Activated CD4-positive, alpha-beta T cell treated with anti-CD3 and anti-CD28 coated beads, Interleukin-2, Interleukin-4, amounts not matched to agents 100 ng/mL and 50 ng/mL, durations not matched to agents 16 hours and 8 hours (primary cell): Measurements from ENCODE around the gene PARVA.

Experiments used
- DNase-seq: peaks from one replicate; pipeline ENCODE4 v3.0.0-alpha.2; 2020; ENCODE audit warnings: low spot score

PARVA gene

DNA sequence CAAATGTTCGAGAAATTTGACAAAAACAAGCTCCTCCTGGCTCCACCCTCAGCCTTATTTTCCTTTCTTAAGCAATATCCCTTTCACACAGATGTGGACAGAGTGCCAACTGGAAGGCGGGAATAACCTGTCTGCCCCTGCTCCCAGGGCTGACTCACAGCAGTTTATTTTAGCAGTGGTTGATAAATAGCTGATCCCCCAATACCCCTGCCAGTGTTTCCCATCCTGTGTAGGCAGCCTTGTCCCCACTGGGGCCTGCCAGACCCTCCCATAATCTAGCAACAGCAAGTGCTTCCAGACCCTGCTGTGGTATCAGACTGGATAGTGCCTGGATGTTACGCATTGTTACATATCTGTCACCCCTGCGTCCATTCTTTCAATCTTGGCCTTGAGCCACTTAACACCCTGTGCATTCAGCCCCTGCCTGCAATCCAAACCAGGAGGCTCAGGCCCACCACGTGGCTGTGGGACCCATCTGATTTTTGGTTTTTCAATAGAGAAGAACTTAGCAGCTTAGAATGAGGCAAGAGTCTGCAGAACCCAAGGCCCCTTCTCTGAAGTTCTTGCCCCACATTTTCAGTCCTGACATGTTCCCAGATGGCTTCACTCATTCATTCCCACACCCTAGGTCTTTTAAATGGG is 53.7 kb downstream of the PARVA start:
- no peak for DNase-seq

GRCh38 chr11:12432507-12432906 is 55.1 kb downstream of the PARVA start:
- DNase-seq: no peak

DNA sequence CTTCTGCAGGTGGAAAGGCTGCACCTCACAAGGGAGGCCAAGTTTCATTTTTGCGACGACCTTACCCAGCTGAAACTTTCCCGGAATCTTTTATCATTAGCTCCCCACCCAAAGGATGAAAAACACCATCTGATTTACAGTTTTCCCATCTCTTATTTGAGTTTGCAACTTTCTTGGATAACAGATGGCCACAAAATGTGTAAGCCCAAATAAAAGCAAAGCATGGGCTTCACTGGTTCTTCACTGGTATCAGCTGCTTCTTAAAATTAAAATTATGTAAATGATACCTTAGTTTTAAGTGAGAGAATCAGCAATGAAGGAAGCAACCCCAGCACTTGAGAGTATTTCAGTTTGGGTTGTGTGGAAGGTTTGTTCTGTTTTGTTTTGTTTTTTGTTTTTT is 55.8 kb downstream of the PARVA start:
- DNase-seq: no peak

- DNase-seq: no peak
These were observed 56.4 kb downstream of the PARVA start for GRCh38 chr11:12433571-12434324.

DNA sequence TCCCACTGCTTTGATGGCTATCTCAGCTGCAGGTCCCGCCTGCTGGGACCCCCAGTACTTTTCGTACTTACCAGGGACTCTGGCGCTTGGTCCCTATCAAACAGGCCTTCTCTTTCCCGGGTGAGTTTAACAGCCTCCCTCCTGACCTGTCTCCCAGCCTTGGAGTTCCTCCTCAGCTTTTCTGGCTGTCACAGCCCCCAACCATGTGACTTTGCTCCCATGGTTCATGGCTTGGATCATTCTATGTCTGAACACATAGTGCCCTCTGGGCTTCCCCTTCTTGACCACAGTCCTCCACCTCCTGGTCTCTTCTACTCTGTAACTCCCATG is 56.9 kb downstream of the PARVA start:
- DNase-seq: no peak

DNA sequence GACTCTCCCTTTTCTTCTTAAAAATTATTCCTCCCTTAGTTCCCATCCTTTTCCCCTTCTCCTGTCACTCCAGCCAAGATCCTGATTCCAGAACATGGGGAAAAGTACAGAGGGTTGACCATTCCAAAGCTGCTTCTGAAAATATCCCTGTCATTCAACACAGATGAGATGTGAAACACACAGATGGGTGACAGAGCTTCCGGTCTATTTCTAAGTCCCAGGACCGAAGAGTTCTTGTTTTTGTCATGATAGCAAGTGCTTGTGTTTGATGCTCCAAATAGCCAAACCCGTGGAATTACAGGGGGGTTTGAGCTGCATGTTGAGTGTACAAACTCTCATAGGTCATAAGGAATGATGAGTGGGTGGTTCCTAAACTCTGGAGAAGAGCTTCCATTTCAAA is 57.9 kb downstream of the PARVA start:
- no peak for DNase-seq

DNA sequence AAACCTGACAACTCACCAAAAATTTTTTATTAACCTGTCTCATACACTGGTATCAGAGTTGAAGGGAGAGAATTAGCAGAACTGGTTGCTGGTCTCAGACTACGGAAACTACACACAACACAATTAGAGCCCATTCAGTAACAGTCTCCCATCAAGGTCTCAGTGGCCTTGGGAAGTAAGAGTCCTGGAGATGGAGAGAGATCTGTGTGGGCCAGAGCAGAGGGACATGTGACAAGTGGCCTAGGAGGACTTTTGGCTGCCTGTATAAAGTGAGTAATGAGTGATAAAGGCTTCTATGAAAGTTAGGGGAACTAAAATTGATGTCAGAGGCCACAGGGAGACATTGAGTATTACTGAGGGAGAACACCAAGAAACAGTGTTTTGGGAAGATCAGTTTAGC is 58.9 kb downstream of the PARVA start:
- no peak for DNase-seq

- DNase-seq: no peak
These were observed 60.9 kb downstream of the PARVA start for GRCh38 chr11:12438291-12438690.

GRCh38 chr11:12439615-12440014 is 62.2 kb downstream of the PARVA start:
- DNase-seq: no peak

- DNase-seq: no peak
These were observed 63.2 kb downstream of the PARVA start for GRCh38 chr11:12440565-12440964.

DNA sequence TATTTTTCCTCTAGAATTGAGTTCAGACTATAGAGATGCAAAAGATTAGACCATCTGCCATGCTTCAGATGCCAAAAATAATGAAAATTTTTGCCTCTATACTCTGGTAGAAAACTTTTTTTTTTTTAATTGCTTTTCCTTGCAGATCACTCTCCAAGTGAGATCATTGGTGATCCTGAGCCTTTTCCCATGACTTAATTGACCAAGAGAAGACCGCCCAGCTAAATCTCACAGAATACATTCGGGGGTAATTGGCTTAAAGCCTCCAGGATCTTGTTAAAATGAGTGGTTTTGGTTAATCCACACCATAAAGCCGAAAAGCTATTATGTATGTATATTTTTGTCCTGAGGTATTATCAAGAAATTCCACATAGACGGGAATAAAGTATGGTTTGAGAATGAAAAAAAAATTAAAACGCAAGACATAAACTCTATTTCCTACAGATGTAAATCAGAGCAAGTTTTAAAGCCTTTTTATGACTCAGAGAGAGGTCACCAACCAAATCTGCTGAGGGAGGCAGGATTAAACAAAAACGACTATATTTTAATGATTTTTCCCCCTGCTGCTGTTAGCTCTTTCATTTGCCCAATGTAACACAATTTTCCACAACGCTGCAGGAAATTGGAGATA is 64.0 kb downstream of the PARVA start:
- no peak for DNase-seq

DNA sequence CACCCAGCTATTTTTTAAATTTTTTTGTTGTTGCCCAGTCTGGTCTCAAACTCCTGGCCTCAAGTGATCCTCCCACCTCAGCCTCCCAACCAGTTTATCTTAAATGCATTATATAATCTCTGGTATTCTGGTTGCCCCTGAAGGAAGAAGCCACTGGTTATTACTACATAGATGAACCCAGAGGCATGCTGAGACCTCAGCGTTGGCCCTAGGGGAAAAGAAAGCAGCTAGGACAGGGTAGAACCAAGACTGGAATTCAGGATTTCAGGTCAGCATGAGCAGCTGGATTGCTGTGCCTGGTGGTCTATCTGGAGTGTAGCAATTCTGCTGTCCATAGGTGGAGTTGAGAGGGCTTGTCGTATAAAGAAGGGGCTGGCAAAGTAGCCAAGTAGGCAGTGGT is 67.2 kb downstream of the PARVA start:
- DNase-seq: no peak

- DNase-seq: no peak
These were observed 67.6 kb downstream of the PARVA start for GRCh38 chr11:12445001-12445400.

GRCh38 chr11:12446863-12447262 is 69.5 kb downstream of the PARVA start:
- no peak for DNase-seq

DNA sequence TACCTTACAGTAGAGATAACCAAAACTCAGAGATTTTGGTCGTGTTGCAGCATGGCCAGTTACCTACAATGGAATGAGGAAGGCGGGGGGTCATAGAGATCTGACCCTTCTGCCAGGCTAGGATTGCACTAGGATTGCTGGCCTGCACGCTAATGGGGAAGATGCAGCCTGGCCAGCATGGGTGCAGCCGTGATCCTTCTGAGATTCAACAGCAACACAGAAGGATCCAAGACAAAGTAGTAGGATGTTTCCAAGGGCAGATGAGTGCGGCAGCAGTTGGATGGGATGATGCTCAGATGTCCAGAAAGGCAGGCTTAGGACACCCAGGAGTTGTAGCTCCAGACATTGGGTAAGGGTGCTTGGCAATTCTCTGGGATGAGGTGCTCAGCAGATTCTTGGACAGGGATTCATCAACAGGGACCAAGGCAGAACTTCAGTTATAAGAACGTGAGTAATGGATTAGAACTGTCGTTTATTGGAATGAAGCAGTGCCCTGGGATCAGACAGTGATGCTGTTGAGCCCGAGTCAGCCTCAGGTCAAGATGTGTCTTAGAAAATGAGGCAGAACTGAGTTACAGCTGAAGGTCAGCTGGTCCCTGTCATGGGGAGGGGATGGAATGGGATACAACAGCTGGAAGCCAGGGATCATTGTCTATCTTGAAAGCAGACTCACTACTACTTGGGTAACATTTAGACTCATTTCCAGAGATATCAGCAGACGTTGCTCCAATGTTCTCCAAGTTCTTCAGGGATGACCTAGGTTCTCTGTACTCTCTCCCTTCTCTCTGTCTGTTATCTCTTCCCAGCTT is 71.0 kb downstream of the PARVA start:
- no peak for DNase-seq

GRCh38 chr11:12449961-12450715 is 72.8 kb downstream of the PARVA start:
- DNase-seq: no peak

GRCh38 chr11:12451179-12451814 is 73.9 kb downstream of the PARVA start:
- no peak for DNase-seq

DNA sequence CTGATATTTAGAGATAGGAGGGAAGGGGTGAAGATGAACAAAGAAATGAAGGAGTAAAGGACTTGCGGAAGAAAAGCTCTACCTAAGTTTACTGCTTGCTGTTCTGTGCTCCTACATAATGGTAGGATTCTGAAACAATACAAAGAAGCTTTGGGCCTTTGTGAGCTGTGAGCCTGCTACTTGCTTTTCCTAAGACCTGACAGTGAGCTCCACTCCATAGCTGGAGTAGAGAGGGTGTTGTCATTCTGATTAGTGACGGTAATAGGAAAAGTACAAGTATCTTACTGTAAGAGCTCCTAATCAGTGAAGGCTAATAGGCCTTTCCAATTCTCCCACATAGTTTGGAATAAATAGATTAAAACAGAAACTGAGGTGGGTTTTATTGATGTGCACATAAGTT is 75.9 kb downstream of the PARVA start:
- DNase-seq: no peak

- DNase-seq: no peak
These were observed 77.4 kb downstream of the PARVA start for GRCh38 chr11:12454782-12455181.

- no peak for DNase-seq
These were observed 78.6 kb downstream of the PARVA start for GRCh38 chr11:12455938-12456337.
